GM12892 (cell line): ENCODE measurements around the gene FAM107B.

Source experiments
- POLR2AphosphoS5 ChIP-seq: IDR thresholded peaks from 2 replicates; pipeline ENCODE4 v1.6.1; 2011; ENCODE audit warnings: low read depth, low read length, control low read depth
- TAF1 ChIP-seq: IDR thresholded peaks from 2 replicates; pipeline ENCODE4 v1.6.1; 2011; ENCODE audit warnings: low read depth, mild to moderate bottlenecking, control low read depth, low read length, borderline replicate concordance

DNA sequence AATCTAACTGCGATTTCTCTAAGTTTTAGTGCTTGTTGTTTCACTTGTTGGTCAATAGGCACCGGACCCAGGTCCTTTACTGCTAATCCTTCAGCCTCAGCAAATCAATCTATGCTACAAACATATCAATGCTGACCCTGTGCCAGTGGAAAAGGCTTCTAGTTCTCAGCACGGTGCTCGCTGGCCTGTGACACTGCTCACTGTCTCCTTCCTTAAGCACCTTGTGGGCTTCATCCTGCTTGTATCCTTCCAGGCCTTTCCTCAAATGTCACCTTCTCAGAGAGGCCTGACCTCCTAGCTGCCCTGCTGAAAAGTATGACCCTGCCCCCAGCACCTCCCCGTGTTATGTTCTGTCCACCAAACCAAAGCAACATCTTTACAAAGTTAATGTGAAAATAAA is 242.7 kb downstream of the FAM107B start:
- TF ChIP-seq POLR2AphosphoS5 (no peak), TAF1 (no peak)
